ENCODE data around the gene ATP11A.

The ATP11A gene

GRCh38 chr13:112692104-112692503 is 2.3 kb downstream of the ATP11A start:
- no peak for TF ChIP-seq CTCF (IDR thresholded peaks at IDR 0.05)

GRCh38 chr13:112692586-112692985 is 2.7 kb downstream of the ATP11A start:
- no peak for TF ChIP-seq CTCF (IDR thresholded peaks at IDR 0.05)

- TF ChIP-seq CTCF (IDR thresholded peaks at IDR 0.05), result no peak
These were observed 4.1 kb downstream of the ATP11A start for GRCh38 chr13:112693831-112694497.

GRCh38 chr13:112695121-112695520 is 5.3 kb downstream of the ATP11A start:
- no peak for TF ChIP-seq CTCF (IDR thresholded peaks at IDR 0.05)

GRCh38 chr13:112696001-112696868 is 6.4 kb downstream of the ATP11A start:
- no peak for TF ChIP-seq CTCF (IDR thresholded peaks at IDR 0.05)

GRCh38 chr13:112696869-112697465 is 7.1 kb downstream of the ATP11A start:
- TF ChIP-seq CTCF (IDR thresholded peaks at IDR 0.05), result no peak

GRCh38 chr13:112697756-112698655 is 8.2 kb downstream of the ATP11A start:
- TF ChIP-seq CTCF (IDR thresholded peaks at IDR 0.05), result no peak
